NCI-H128 (cell line): ENCODE measurements around the gene ASB1.

ENCODE experiments used
- DNase-seq: peaks from one replicate; lab custom pipeline; 2025; ENCODE audit not compliant: unreplicated experiment; lab: John Stamatoyannopoulos, UW

ASB1 gene

DNA sequence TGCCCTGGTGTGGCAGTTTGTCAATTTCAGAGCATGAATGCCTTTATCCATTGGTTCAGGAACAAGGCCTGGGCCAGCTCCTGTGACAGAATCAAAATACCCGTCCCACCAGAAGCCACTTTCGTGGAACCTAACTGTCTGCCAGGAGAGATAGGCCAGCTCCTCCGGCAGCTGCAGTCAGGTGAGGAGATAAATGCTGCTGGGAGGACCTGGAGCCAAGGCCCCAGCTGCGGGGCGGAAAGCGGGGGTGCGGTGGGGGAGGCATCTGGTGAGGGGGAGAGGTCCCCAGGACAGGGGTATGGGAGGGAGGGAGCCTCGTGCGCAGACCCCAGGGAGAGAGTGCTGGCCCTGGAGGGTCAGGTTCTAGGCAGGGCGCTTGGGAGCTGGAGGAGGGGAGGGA lies 4.4 kb upstream of the ASB1 start:
- no peak for DNase-seq

DNA sequence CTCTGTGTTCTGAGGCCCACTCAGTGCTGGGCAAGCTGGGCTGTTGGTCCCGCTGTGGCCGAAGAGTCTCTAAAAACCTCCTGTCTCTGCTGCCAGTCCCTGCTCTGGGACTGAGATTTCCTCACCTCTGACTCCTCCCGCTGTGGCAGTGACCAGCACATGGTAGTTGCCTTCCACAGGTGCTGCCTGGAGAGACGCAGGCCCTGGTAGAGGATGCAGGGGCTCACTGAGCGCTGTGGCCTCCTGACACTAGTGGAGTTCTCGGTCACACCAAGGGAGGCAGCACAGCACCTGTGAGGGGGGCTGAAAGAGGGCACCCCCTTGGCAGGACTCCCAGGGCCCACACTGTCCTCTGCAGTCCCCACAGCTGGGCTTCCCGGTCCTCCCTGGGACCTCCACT lies 3.8 kb upstream of the ASB1 start:
- no peak for DNase-seq

DNA sequence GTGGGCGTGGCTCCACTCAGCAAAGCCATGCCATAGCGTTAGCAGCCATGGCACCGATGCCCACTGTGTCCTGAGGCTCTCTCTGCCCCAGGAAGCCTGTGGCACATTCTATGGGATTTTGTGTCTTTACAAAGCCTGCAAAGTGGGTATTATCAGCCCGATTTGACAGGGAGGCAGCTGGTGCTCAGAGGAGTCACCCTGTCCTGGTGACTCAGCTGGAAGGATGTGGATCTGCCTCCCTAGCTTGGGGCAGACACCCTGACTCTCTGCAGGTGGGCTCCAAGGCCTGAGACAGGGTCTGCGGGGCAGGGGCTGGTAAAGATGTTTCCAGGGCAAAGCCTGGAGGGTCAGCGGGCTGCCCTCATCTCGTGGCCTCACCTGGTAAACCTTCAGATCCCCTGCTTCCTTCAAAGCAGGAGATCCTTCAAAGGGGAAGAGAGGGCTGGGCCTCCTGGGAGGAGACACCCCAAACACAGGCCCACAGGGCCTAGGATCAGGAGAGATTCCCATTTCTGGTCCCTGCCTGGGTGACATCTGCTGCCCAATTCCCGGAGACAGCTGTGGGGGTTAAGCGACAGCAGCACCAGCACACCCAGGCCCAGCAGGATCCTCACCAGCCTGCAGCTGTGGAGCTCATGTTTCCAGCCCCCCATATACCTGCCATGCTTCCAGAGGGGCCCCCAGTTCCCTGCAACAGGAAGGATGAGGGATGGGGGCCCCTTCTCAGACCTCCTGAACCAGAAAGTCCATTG lies 3.0 kb upstream of the ASB1 start:
- no peak for DNase-seq

DNA sequence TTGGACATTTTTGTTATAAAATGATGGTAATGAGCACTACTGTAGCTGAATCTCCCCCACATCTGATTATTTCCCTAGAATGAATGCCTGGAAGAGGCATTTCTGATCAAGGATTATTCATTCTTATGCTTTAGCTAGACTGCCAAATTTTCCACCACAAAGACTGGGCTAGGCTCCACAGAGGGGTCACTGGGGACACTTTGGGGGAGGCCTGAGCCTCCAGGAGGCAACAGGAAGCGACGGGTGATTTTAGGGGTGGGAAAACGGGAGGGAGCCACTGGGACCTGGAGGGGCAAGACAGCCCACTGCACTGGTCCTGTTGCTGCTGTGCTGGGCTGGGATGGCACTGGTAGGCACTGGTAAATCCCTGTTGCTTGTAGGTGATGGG lies 2.4 kb upstream of the ASB1 start:
- DNase-seq, result no peak

DNA sequence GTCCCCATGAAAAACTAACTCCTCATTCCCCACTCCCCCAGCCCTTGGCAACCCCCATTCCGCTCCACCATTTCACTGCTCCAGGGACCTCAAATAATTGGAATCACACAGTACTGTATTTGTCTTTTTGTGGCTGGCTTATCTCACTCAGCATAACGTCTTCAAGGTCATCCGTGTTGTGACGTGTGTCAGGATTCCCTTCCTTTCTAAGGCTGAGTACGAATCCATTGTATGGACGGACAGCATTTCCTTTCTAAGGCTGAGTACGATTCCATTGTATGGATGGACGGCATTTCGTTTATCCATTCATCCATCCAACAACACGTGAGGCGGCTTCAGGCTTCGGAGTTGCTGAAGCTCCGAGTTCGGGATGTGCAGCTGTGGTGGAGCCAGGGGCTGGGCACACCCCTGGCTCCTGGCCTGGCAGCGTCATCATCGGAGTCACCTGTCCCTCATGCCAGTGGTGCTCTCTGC lies 1.2 kb upstream of the ASB1 start:
- DNase-seq, result no peak

DNA sequence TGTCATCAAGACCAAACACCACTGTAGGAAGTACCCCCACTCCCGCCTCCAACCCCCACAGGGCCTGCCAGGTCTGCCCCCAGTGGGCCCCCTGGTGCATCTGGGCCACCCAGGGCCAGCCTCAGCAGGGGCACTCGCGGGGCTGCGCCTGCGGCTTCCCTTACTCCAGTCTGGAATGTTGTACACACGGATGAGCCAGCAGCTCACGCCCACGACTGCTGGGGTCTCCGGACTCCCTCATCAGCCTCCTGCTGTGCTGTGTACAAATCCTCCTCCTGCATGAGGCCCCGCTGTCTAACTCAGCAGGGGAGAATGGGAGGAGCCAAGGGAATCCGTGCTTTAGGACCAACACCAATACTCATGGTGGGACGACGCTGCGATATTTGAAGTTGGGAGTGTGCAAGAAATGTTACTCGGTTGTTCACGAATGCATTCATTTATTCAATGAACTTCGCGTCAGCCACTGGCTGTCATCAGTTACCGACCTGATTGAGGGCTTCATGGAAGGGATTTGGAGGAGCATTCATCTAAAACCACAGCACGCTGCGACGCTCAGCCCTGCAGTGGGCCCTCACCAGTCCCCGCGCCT lies 654 bp upstream of the ASB1 start:
- DNase-seq, result no peak

DNA sequence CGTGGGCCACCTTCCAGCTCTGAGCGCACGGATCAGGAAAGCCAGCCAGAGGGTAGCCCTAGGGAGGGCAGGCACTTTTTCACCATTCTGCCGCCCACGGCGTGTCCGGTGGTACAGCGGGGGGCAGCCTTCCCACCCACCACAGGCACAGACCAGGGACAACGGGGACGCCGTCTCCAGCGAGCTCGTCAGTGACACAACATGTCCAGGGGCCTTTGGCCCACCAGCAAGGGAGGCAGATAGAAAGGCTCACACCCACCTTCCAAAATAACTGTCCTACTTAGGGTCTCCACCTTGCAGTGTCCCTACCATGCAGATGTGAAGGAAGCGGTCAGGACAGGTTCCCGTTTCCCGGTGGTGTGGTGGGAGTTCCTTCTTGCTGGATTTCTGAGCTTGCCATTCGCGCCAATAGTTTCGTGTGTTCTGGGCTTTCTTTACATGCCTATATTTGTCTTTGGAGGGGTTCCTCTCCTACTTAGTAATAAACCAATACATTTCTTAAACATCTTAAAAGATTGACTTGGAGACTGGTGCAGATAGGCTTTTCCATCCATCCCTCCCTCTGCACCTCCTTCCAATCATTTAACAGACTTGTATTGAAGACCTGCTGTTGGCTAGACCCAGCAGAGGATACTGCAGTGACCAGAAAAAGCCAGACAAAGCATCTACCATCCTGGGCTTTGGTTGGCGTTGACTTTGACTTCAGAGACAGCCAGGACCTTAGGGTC lies 872 bp downstream of the ASB1 start:
- DNase-seq, result no peak

DNA sequence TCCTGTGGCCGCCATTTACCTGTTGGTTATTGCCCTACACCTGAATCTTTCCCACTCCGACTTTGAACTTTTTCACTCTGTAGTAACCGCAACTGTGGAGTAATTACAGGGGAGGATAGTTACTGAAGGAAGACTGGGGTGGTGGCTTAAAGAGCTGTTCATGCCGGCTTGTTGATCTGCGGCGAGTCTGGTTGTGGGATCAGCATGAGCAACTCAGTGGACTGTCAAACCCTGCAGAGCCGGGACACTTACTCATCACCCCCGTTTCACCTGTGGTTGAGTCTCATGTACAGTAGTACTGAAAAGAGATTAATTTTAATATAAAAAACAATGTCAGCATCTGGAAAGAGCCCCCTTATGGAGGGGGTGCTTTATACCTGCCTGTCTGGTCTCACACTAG lies 2.1 kb downstream of the ASB1 start:
- no peak for DNase-seq

DNA sequence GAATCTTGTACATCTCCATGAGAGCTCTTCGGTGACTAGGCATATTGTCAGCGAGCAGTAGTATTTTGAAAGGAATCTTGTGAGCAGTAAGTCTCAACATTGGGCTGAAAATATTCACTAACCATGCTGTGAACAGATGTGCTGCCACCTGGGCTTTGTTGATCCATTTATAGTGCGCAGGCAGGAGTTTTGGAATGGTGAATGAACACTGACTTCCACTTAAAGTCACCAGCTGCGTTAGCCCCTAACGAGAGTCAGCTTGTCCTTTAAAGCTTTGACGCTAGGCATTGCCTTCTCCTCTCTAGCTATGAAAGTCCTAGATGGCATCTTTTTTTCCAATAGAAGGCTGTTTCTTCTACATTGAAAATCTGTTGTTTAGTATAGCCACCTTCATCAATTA lies 4.1 kb downstream of the ASB1 start:
- no peak for DNase-seq

DNA sequence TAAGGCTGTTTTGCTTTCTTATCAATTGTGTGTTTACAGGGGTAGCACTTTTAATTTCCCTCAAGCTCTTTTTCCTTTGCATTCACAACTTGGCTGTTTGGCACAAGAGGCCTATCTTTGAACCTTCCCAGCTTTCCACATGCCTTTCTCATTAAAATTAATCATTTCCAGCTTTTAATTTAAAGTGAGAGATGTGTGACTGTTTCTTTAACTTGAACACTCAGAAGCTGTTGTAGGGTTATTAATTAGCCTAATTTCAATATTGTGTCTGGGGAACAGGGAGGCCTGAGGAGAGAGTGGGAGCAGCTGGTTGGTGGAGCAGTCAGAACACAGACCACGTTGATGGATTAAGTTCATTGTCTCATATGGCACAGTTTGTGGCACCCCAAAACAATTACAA lies 4.7 kb downstream of the ASB1 start:
- no peak for DNase-seq

DNA sequence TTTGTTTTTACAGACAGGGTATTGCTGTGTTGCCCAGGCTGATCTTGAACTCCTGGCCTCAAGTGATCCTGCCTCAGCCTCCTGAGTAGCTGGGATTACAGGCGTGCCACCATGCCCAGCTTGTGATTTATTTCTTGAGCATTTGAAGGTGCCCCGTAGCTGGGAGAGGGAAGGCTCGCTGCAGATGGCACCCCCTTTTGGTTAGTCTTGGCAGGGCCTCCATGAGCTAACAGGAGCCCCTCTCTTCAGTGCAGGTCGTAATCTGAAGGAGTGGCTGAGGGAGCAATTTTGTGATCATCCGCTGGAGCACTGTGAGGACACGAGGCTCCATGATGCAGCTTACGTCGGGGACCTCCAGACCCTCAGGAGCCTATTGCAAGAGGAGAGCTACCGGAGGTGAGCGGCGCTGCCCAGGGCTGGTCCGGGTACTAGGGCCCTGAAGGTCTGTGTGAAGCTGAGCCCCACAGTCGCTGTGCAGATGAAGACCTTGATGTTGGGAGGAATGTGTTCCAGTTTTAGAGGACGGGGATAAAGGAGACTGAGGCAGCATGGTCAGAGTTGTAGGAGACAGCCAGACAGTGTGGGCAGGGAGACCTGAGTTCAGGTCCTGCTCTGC lies 6.7 kb downstream of the ASB1 start:
- no peak for DNase-seq

DNA sequence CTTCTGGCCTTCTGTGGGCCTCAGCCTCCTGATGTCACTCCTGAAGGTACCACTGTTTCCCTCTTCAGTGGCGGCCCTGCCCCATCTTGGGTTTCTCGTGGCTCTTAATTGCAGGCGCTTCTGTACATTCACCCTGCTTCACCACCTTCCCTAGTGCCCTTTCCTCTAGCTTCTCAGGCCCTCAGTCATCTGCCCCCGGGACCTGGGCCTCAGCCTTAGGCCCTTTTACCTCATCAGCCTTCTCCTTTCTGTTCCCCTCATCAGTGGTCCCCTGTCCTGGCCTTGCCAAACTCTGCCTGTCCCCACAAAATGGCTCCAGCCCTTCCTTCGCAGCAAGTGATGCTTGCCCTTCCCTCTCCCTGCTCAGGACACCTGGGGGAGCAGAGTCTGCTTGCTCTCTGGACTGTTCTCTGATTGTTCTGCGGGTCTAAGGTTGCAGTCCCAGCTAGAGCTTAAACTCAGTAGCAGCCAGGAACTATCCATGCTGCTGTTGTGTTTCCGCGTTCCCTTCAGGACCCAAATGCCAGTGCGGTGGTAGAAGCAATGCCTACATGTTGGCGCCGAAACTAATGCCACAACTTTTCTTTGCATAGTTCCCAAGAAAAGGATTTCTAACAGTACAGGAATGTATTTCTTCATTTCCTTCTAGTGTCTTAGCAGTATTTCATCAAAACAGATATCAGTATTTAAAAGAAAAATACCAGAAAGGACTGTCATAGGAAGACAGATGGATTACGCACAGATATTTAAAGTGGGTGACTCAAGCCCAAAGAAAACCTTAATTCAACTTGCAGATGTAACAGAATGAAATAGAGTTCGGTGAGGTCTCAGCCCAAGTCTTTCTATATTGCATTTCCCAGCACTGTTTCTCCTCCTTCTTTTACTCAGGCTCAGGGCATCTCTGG lies 7.5 kb downstream of the ASB1 start:
- DNase-seq, result no peak

DNA sequence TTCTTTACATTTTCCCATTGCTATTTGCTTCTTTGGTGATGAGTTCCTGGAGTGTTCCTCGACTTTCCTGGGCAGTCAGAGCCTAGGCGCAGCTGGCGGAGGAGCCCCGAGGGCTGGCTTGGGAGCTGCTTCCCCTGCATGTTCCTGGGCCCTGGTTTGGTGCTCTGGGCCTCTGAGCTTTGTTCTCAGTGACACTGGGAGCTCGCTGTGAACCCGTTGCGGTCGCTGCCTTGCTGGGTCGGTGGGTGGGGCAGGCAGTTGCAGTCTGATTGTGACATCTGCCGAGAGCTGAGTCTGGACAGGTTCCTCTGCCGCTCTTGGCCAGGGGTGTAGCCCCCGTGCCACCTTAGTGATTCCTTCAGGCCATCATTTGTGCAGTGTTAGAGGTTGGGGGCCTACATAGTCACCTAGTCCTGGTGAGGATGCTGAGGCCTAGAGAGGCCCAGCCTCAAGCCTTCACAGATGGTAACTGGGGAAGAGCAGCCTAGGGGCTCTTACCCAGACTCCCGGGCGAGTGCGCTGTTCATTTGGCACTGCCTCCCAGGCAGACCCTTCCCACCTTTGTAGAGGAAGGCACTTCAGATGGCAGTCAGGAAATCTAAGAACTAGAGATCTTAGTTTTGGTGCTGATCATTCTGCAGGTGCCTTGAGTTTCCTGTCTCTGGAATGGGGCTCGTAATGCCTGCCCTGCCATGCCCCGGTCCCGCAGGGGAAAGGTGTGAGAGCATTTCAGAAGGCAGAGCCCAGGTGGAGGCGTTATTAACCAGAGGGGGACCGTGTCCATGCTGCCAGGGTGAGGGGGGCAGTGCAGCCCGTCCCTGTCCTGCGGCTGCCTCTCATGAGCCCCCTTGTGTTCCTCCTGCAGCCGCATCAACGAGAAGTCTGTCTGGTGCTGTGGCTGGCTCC lies 8.4 kb downstream of the ASB1 start:
- no peak for DNase-seq

DNA sequence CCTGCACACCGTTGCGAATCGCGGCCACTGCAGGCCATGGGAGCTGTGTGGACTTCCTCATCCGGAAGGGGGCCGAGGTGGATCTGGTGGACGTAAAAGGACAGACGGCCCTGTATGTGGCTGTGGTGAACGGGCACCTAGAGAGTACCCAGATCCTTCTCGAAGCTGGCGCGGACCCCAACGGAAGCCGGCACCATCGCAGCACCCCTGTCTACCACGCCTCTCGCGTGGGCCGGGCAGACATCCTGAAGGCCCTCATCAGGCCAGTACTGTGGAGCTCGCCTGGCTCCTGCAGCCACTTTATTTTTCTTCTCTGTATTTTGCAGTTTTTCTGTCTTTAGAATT lies 9.0 kb downstream of the ASB1 start:
- no peak for DNase-seq

DNA sequence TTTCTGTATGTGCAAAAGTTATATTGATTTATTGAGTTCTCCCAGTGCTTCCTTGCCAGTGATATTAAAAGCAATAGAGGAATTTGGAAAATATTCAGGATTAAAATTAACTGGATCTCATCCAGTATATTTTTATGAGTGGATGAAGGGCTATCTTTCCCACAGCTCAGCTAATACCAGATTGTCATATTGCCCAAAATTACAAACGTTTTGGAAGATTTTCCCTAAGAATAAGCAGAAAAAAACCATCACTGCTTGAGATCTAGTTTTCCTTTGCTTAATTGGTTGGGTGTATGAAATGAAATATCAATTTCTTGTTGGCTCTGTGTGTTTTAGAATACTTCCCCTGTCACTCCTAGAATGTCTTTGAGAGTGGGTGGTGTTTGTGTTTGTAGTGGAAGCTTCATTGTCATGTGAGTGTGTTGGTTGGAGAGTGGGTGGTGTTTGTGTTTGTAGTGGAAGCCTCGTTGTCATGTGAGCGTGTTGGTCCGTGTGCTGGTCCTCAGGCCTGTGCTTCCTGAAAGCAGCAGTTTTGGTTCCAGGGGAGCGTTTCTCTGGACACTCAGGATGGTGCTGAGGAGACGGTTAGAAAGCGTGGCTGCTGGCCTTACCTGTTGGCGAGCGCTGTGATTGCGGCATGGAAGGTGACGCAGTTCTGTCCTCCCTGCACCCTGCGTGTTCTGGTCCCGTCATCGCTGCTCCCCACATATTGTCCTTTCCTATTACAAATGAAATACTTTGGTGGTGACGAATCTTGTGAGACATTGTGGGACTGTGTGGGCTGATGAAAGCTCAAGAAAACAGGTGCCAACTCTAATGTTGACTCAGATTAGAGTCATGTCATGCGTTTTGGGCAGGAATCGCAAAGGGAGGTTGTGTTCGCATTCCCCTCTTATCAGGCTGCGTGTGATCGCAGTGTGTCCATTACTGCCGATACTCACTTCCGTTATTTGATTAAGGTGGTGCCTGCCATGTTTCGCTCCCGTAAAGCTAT lies 12.4 kb downstream of the ASB1 start:
- no peak for DNase-seq

DNA sequence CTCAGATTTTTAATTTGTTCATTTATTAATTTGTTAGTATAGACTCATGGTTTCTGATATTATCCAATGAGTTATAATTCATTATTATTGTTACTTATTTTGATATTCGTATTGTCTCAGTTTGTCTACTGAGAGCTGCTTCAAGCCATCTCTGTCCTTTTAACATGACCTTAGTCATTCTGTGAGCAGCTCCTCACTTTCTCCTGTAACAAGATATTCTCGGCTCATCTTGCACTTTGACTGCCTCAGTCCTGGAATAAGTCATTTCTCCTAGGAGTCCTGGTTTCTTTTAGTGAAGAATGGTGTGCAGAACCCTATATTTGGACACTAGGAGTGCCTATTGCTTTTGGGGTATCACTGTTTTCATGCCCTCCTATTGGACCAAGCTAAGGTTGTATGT lies 13.2 kb downstream of the ASB1 start:
- no peak for DNase-seq

DNA sequence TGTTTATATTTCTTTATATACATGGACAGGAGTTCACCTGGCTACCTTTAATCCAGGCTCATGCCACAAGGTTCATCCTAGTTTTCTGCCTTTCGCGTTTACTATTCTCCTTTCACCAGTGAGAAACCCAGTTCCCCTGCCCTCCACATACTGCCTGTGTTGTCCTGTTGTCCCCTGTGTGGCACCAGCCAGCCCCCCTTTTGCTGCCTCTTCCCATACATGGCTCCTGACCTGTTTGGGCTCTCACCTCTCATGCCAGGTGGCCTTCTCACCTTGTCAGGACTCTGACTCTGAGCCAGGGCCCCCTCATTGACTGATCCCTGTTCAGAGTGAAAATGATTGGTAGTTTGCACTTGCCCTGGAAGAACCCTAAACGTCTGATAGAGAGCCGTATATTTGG lies 13.6 kb downstream of the ASB1 start:
- DNase-seq, result no peak

DNA sequence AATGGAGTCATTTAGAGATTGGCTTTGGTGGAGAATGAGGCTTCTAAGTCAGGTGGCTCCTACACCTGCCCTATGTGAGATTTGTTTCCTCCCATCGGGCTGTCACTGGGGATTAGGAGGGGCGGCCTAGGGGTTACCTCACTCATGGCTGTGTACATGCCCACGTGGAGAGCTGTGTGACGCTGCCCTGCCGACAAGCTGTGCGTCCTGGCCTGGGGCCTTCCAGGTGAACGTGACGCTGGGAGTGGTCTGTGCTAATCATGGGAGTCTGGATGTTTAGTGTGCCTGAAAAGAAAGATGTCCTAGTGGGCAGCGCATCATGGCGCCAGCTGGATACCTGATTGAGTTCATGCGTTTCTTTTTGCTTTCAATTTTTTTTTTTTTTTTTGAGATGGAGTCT lies 14.0 kb downstream of the ASB1 start:
- no peak for DNase-seq
